HG03432 (cell line): ENCODE data around the gene ERCC6L2.
A peak's percentile ranks its signal among the peaks of the same experiment; 100 is the strongest.

Source experiments
- ATAC-seq: cut with Tn5 transposase; IDR thresholded peaks from one replicate; pipeline ENCODE4 v1.9.1; 2021; ENCODE audit warnings: mild to moderate bottlenecking, moderate library complexity; ENCODE audit not compliant: unreplicated experiment

ERCC6L2 gene

DNA sequence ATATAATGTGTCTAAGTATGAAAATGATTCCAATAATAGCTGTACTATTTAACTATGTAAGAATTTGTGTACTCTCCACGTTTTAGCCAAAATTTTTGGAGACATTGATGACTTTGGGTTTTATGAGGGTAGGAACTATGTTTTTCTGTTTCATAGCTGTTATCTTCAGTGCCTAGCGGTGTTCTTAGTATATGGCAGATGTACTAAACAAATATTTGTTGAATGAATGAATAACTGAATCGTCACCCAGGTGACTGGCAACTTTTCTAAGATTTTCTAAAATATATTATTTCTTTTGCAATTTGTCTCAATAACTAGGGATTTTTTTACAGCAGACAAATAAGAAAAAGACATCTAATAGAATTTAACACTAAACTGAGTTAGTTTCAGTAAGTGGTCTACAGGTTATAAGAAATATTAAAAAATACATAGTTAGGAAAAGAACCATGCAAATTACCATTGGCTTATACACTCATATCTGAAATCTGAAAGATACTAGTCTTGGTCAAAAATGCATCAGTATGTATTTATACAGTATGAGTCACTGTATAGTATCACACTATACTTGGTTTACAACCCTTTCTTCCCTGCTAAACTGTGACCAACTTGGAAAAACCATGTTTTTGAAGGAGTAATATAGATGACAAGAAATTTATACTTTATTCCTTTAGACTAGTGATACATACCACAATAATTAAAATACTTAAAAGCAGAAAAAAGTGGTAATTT lies 10.5 kb upstream of the ERCC6L2 start:
- ATAC-seq = no peak

DNA sequence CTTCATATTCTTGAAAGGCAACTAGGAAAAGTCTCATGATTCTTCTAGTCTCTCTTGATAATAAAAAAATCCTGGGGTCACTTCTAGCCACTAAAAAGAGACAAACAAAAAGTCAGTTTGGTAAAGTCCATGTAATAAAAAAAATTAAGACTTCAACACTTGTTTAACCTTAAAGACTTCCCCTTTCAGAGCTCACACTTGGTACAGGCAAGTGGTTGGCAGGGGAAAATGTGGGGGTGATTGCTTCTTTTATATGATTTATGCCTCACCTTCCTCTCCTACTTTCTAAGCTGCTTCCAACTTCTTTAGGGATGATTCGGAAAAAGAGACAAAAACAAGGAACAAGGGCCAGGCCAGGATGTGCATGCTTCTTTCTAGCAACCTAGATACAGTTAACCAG lies 5.1 kb upstream of the ERCC6L2 start:
- ATAC-seq = no peak

- ATAC-seq = no peak
These were observed 4.6 kb upstream of the ERCC6L2 start for GRCh38 chr9:95870906-95871305.

DNA sequence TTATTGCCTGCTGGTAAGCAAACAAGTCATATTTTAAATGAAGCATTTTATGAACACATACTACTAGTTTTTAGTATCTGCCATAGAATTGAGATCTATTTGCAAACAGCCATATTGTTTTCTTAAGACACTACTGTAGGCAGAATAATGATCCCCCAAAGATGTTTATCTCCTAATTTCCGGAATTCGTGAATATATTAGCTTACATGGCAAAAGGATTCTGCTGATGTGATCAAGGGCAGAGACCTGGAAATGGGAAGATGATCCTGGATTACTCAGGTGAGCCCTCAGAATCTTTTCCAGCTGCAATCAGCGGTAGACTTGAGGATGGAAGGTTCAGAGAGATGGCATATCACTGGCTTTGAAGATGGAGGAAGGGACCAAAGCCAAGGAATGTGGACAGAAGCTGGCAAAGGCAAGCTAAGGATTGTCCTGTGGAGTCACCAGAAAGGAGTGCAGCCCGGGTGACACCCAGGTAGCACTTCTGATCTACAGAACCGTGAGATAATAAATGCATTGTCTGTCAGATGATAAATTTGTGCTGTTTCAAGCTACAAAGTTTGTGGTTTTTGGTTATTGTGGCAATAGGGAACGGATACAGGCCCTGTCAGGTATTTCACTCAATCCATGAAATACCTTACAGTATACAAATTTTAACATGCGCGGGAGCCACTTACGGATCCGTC lies 1.0 kb upstream of the ERCC6L2 start:
- no peak for ATAC-seq

- peak; percentile 30 for ATAC-seq
These were observed 544 bp upstream of the ERCC6L2 start for GRCh38 chr9:95874989-95875304.

DNA sequence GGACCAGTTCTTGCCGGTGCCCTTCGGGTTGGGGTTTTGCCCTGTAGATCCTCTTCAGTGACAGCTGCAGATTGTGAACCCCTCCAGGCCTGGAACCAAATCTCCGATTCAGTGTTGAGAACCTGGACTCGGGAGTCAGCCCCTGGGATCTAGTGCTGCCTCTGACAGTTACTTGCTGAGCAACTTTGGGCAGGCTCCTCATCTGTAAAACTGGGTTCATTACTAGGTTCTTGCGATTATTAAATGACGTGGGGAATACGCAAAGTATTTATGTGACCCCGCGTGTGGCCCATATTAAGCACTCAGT lies 600 bp downstream of the ERCC6L2 start:
- ATAC-seq = no peak

DNA sequence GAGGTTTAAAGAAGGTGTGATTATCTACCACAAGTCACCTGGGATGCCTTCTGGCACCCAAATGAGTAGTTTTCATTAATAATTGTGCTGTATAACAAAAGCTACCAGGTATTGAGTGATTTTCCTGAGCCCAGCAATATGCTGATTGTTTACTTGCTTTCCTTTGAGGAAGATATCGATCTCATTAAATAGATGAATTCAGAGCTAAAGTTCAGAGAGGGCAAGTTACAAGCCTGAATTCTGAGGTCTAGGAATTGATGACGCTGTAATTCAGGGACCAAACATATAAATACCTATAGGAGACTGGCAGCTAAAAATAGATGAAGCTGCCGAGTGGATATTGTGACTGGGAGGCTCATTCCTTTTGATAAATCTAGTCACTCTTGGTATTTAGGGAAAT lies 1.1 kb downstream of the ERCC6L2 start:
- ATAC-seq = no peak

GRCh38 chr9:95877984-95878383 lies 2.5 kb downstream of the ERCC6L2 start:
- ATAC-seq = no peak

GRCh38 chr9:95879591-95879990 lies 4.1 kb downstream of the ERCC6L2 start:
- ATAC-seq = no peak

GRCh38 chr9:95880021-95880690 lies 4.7 kb downstream of the ERCC6L2 start:
- ATAC-seq = no peak

- no peak for ATAC-seq
These were observed 12.5 kb downstream of the ERCC6L2 start for GRCh38 chr9:95887926-95888497.

- no peak for ATAC-seq
These were observed 15.1 kb downstream of the ERCC6L2 start for GRCh38 chr9:95890594-95890993.

DNA sequence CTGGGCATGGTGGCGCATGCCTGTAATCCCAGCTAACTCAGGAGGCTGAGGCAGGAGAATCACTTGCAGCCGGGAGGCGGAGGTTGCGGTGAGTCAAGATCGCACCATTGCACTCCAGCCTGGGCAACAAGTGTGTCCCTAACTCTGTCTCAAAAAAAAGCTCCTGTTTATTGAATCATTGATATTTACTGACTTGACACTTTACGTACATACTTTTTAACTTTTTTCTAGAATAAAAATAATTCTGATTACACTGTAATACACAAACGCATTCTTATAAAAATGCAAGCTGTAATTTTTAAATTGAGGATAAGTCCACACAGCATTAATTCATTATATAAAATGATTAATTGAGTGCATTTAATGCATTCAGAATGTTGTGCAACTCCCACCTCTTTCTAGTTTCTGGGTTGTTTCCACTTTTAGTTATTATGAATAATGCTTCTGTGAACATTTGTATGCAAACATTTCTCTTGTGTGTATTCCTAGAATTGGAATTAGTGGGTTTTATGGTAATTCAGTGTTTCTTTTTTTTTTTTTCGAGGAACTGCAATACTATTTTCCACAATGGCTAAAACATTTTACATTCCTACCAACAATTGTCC lies 15.7 kb downstream of the ERCC6L2 start:
- no peak for ATAC-seq

GRCh38 chr9:95892690-95893089 lies 17.2 kb downstream of the ERCC6L2 start:
- no peak for ATAC-seq

GRCh38 chr9:95896580-95896979 lies 21.1 kb downstream of the ERCC6L2 start:
- ATAC-seq = no peak

DNA sequence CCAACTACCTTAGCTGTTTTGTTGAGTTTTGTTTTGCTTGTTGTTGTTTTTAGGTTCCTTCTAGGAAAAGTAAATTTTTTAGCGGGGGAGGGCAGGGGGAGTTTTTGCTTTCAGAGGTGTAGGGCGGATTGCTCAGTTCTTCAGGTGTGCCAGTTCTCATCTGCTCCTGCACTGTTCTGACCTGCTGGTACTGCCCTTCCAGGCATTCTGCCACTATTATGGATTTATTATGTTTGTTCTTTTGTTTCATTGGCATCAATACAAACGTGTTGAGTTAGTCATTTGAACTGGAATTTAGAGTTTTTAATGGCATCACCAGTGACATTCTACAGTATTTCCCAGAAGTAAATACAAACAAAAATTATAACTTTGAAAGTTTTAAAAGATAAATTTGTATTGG lies 26.0 kb downstream of the ERCC6L2 start:
- no peak for ATAC-seq

DNA sequence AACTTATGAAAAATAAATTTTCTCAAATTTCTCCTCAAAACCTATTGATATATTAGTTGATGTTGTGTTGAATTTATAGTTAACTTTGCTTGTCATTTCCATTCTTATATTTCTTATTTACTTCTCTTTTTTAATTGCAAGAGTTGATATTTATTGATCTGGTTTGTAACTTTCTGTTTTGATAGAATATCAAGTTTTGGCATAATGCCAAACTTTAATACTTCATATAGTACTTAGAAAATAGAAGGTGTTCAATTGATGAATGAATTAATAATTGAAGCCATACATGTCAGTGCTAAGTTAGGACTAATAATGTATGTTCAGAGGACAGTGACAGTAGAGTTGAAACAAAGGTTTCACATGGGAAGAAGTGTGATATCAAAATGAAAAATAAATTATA lies 27.9 kb downstream of the ERCC6L2 start:
- no peak for ATAC-seq

DNA sequence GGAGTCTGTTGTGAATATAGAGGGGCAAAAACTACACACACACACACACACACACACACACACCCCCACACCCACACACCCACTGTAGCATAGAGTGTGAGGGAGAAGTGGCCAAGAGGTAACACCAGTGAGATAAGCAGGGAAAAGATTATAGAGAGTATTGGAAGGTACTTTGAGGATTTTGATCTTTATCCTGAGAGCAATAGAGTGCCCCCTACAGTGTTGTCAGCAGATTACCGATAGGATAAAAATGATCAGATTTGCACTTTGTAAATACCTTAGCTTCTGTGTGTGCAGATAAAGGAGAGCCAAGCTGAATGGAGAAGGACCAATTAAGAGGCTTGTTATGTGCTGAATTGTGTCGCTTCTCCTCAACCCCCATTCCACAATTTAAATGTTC lies 32.3 kb downstream of the ERCC6L2 start:
- ATAC-seq = no peak

DNA sequence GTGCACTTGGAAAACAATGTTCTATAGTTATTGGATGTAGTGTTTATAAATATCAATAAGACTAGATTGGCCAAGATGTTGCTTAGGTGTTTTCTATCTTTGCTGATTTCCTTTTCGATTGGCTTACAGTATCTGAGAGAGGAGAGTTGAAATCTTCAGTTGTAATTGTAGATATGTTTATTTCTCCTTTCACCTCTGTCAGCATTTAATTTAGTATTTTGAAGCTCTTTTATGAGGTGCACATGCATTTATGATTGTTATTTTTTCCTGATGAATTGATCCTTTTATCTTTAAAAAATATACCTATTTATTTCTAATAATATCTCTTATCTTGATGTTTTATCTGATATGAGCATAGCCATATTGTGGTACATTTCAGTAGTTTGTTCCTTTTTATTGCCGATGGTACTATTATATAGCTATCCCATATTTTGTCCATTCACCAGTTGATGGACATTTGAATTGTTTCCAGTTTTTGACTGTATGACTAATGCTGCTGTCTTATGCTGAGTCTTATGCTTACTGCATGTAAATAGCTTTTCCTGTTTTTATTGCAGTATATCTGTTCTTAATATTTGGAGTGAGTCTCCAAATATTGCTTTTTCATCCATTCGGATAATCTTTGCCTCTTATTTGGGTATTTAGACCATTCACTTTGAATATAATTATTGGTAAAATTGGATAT lies 34.7 kb downstream of the ERCC6L2 start:
- no peak for ATAC-seq

DNA sequence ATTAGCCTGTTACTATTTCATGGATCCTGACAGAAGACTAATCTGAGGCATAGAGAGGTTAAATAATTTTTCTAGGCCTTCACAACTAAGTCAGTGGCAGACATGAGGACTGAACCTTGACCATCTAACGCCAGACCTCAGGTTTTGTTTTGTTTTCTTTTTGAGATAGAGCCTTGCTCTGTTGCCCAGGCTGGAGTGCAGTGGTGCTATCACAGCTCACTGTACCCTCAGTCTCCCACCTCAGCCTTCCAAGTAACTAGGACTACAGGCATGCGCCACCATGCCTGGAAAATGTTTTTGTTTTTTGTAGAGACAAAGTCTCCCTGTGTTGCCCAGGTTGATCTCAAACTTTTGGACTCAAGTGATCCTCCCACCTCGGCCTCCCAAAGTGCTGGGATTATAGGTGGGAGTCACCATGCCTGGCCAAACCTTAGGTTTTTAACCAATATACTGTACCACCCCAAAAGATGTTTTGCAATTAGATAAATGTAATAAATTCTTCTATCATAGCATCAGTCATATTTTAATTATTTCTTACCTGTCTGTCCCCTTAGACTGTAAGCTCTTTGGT lies 35.4 kb downstream of the ERCC6L2 start:
- no peak for ATAC-seq

DNA sequence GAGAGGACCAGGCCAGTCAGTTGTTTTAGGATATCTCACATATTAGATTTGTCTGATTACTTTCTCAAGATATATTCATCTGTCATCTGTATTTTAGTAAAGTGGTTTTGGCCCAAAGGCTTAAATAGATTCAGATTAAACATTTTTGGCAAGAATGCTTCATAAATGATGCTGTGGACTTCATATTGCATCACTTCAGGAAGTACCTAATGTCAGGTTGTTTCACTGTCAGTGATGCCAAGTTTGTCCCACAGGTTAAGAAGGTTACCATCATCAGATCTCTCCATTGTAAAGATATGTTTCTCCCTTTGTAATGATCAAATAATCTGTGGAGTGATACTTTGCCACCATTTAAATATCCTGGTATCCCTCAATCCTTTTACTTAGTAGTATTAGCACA lies 37.3 kb downstream of the ERCC6L2 start:
- ATAC-seq = no peak
